ENCODE data around the gene SP5. TPM values are rescaled to one million over a fixed set of nuclear protein-coding genes. Genes with fewer than 3 reads are reported as not detected.
"Not testable (repeated sequence)": the region's sequence is repeated elsewhere in the genome, so short reads cannot be mapped to it uniquely, and the experiment has no call there.

Gene SP5
- total and polyA plus RNA-seq, 2 experiments from 2014 or later = 1.9 to 2.4 TPM

GRCh38 chr2:170670651-170671050 is 44.5 kb upstream of the SP5 start:
- Histone ChIP-seq H2AFZ (no peak overlapping the region), H3K79me2 (no peaks in the 10 kb centered on the region), H3K4me2 (no peak overlapping the region), H3K9me2 (replicated peaks; ENCODE audit: insufficient read depth) (no peaks in the 10 kb centered on the region), H3K4me3 (no peak overlapping the region), H3K27me3 (no peaks in the 10 kb centered on the region), H3K4me1 (ENCODE audit: insufficient read depth) (no peaks in the 10 kb centered on the region), H3K9me3 (ENCODE audit: low read depth) (no peaks in the 10 kb centered on the region), H4K20me1 (ENCODE audit: insufficient read depth, poor library complexity, severe bottlenecking) (no peaks in the 10 kb centered on the region), H3K36me3 (replicated peaks; ENCODE audit: insufficient read depth, low read depth) (no peaks in the 10 kb centered on the region), H3K27ac (no peak overlapping the region)
- no peak for DNase-seq (ENCODE audit: low spot score)
- no peak for TF ChIP-seq EZH2phosphoT487 (IDR thresholded peaks at IDR 0.05; ENCODE audit: low read depth, severe bottlenecking, unreplicated experiment)
- TF ChIP-seq EZH2 (IDR thresholded peaks at IDR 0.05; ENCODE audit: borderline replicate concordance) = no peak
- no peak for TF ChIP-seq CTCF (IDR thresholded peaks at IDR 0.05; ENCODE audit: poor library complexity)
- WGBS (ENCODE audit: low lambda C conversion rate, missing lambda C conversion rate) = 95% methylated on average over 2 of the region's 2 CpGs

GRCh38 chr2:170671079-170671478 is 44.1 kb upstream of the SP5 start:
- DNase-seq (ENCODE audit: low spot score) = no peak
- no peak overlapping the region for H3K27ac ChIP-seq
- no peak for TF ChIP-seq EZH2phosphoT487 (IDR thresholded peaks at IDR 0.05; ENCODE audit: low read depth, severe bottlenecking, unreplicated experiment)
- no peak for TF ChIP-seq CTCF (IDR thresholded peaks at IDR 0.05; ENCODE audit: poor library complexity)
- no peak for TF ChIP-seq EZH2 (IDR thresholded peaks at IDR 0.05; ENCODE audit: borderline replicate concordance)
- no peaks in the 10 kb centered on the region for H3K27me3 ChIP-seq
- no peaks in the 10 kb centered on the region for H3K9me3 ChIP-seq (ENCODE audit: low read depth)
- no peaks in the 10 kb centered on the region for H3K36me3 ChIP-seq (replicated peaks; ENCODE audit: insufficient read depth, low read depth)
- 76% methylated on average over 9 of the region's 9 CpGs for WGBS (ENCODE audit: low lambda C conversion rate, missing lambda C conversion rate)
- H2AFZ ChIP-seq = no peak overlapping the region
- no peak overlapping the region for H3K4me3 ChIP-seq
- no peaks in the 10 kb centered on the region for H3K4me1 ChIP-seq (ENCODE audit: insufficient read depth)
- H4K20me1 ChIP-seq (ENCODE audit: insufficient read depth, poor library complexity, severe bottlenecking) = no peaks in the 10 kb centered on the region
- H3K4me2 ChIP-seq = no peak overlapping the region
- no peaks in the 10 kb centered on the region for H3K9me2 ChIP-seq (replicated peaks; ENCODE audit: insufficient read depth)
- no peaks in the 10 kb centered on the region for H3K79me2 ChIP-seq

- DNase-seq (ENCODE audit: low spot score); H2AFZ ChIP-seq; H3K4me2 ChIP-seq; H3K79me2 ChIP-seq; H4K20me1 ChIP-seq (ENCODE audit: insufficient read depth, poor library complexity, severe bottlenecking); H3K27me3 ChIP-seq; H3K9me3 ChIP-seq (ENCODE audit: low read depth); H3K9me2 ChIP-seq (replicated peaks; ENCODE audit: insufficient read depth); H3K4me1 ChIP-seq (ENCODE audit: insufficient read depth); H3K36me3 ChIP-seq (replicated peaks; ENCODE audit: insufficient read depth, low read depth); H3K4me3 ChIP-seq; H3K27ac ChIP-seq: not testable (repeated sequence)
These were observed 40.9 kb upstream of the SP5 start for GRCh38 chr2:170674282-170674681.

GRCh38 chr2:170675701-170676100 is 39.4 kb upstream of the SP5 start:
- Histone ChIP-seq H3K4me3 (no peak overlapping the region), H3K9me3 (ENCODE audit: low read depth) (no peaks in the 10 kb centered on the region), H3K4me2 (no peak overlapping the region), H2AFZ (no peak overlapping the region), H3K9me2 (replicated peaks; ENCODE audit: insufficient read depth) (no peaks in the 10 kb centered on the region), H3K27me3 (no peaks in the 10 kb centered on the region), H3K27ac (no peak overlapping the region), H4K20me1 (ENCODE audit: insufficient read depth, poor library complexity, severe bottlenecking) (no peaks in the 10 kb centered on the region), H3K4me1 (ENCODE audit: insufficient read depth) (peaks cover 10% of the 10 kb centered on the region), H3K79me2 (no peaks in the 10 kb centered on the region), H3K36me3 (replicated peaks; ENCODE audit: insufficient read depth, low read depth) (no peaks in the 10 kb centered on the region)
- no peak for TF ChIP-seq EZH2 (IDR thresholded peaks at IDR 0.05; ENCODE audit: borderline replicate concordance)
- TF ChIP-seq EZH2phosphoT487 (IDR thresholded peaks at IDR 0.05; ENCODE audit: low read depth, severe bottlenecking, unreplicated experiment) = no peak
- no peak for TF ChIP-seq CTCF (IDR thresholded peaks at IDR 0.05; ENCODE audit: poor library complexity)
- WGBS (ENCODE audit: low lambda C conversion rate, missing lambda C conversion rate) = 78% methylated on average over 6 of the region's 6 CpGs
- no peak for DNase-seq (ENCODE audit: low spot score)
